Vagina (tissue), 2 donors: ENCODE measurements around the gene EBF3. TPM values are rescaled to one million over a fixed set of nuclear protein-coding genes. Genes with fewer than 3 reads are reported as not detected.

Source experiments
- DNase-seq, 2 donors: peaks; one replicate each; pipeline ENCODE4 v3.0.0-alpha.2; 2017; ENCODE audit errors: extremely low spot score in 2 of 2
- H3K27ac ChIP-seq: fragments of 200-600 bp; sonication (generic); one replicate; pipeline ENCODE4 v1.5.1; 2019
- H3K27me3 ChIP-seq: fragments of 200-600 bp; sonication (generic); one replicate; pipeline ENCODE4 v1.5.1; 2019
- H3K36me3 ChIP-seq, 2 donors: fragments of 200-600 bp; sonication (generic); one replicate each; pipeline ENCODE4 v1.5.1; 2017 to 2019
- H3K4me1 ChIP-seq: fragments of 200-600 bp; sonication (generic); one replicate; pipeline ENCODE4 v1.5.1; 2019
- H3K4me3 ChIP-seq, 2 donors: fragments of 200-600 bp; sonication (generic); 1 replicate in 1 of 2; 2 replicates in 1 of 2; pipeline ENCODE4 v1.5.1; 2016 to 2019
- H3K9me3 ChIP-seq: fragments of 200-600 bp; sonication (generic); one replicate; pipeline ENCODE4 v1.5.1; 2019
- CTCF ChIP-seq, 3 experiments: fragments of 450-650 bp in 2 of 3; fragments of 200-600 bp in 1 of 3; sonication (generic) in 1 of 3; IDR thresholded peaks; one replicate each; pipeline ENCODE4 v1.5.1; 2017 to 2019; ENCODE audit warnings: antibody characterized with exemption in 3 of 3, mild to moderate bottlenecking in 2 of 3, moderate library complexity in 2 of 3
- POLR2A ChIP-seq, 2 donors: fragments of 450-650 bp; IDR thresholded peaks; one replicate each; pipeline ENCODE4 v1.6.1; 2017; ENCODE audit warnings: antibody characterized with exemption in 2 of 2, mild to moderate bottlenecking in 2 of 2, moderate library complexity in 2 of 2
- POLR2AphosphoS5 ChIP-seq, 2 donors: sonication (generic); formaldehyde crosslinking; IDR thresholded peaks; one replicate each; pipeline ENCODE4 v1.9.0; 2017; ENCODE audit warnings: antibody characterized with exemption in 2 of 2, mild to moderate bottlenecking in 2 of 2, low read depth in 1 of 2; ENCODE audit not compliant: insufficient read depth in 1 of 2
- intact Hi-C: fragments of 100-400 bp; cut with DNase I; formaldehyde crosslinking; loops from one replicate; pipeline ENCODE4 v1.15.1; 2023
- total RNA-seq: library from RNA; depleted of rRNA; stranded (reverse); fragments of >200 nt; gene quantifications from one replicate; pipeline ENCODE4 v1.2.3, GENCODE V29; 2016

EBF3 gene
- total RNA-seq, 1 donor from 2014 or later: 10.6 TPM

GRCh38 chr10:129933456-129934092 is 30.5 kb downstream of the EBF3 start:
- H3K9me3 ChIP-seq: no peaks in the 10 kb centered on the region
- no peak for DNase-seq
- H3K36me3 ChIP-seq: no peaks in the 10 kb centered on the region
- H3K4me1 ChIP-seq: no peaks in the 10 kb centered on the region
- H3K4me3 ChIP-seq: no peak overlapping the region
- H3K27me3 ChIP-seq: no peaks in the 10 kb centered on the region
- no peak overlapping the region for H3K27ac ChIP-seq
- TF ChIP-seq CTCF (IDR thresholded peaks at IDR 0.05): no peak
- TF ChIP-seq POLR2A (IDR thresholded peaks at IDR 0.05): no peak
- no peak for TF ChIP-seq POLR2AphosphoS5 (IDR thresholded peaks at IDR 0.05; ENCODE audit: insufficient read depth in 1 of 2, low read depth in 1 of 2)
- intact Hi-C loops: no loop called here

GRCh38 chr10:129932751-129933433 is 31.2 kb downstream of the EBF3 start:
- Histone ChIP-seq H3K27ac (no peak overlapping the region), H3K36me3 (no peaks in the 10 kb centered on the region), H3K4me3 (no peak overlapping the region), H3K27me3 (no peaks in the 10 kb centered on the region), H3K9me3 (no peaks in the 10 kb centered on the region), H3K4me1 (no peaks in the 10 kb centered on the region)
- TF ChIP-seq POLR2AphosphoS5 (IDR thresholded peaks at IDR 0.05; ENCODE audit: insufficient read depth in 1 of 2, low read depth in 1 of 2): no peak
- TF ChIP-seq CTCF (IDR thresholded peaks at IDR 0.05): no peak
- no peak for TF ChIP-seq POLR2A (IDR thresholded peaks at IDR 0.05)
- intact Hi-C loops: no loop called here
- DNase-seq: no peak

GRCh38 chr10:129932182-129932581 is 31.9 kb downstream of the EBF3 start:
- TF ChIP-seq CTCF (IDR thresholded peaks at IDR 0.05): no peak
- no peaks in the 10 kb centered on the region for H3K4me1 ChIP-seq
- no peaks in the 10 kb centered on the region for H3K27me3 ChIP-seq
- H3K9me3 ChIP-seq: no peaks in the 10 kb centered on the region
- H3K4me3 ChIP-seq: no peak overlapping the region
- no peak overlapping the region for H3K27ac ChIP-seq
- intact Hi-C loops: no loop called here
- DNase-seq: no peak
- no peaks in the 10 kb centered on the region for H3K36me3 ChIP-seq

- no peaks in the 10 kb centered on the region for H3K27me3 ChIP-seq
- no peak for TF ChIP-seq POLR2AphosphoS5 (IDR thresholded peaks at IDR 0.05; ENCODE audit: insufficient read depth in 1 of 2, low read depth in 1 of 2)
- TF ChIP-seq POLR2A (IDR thresholded peaks at IDR 0.05): no peak
- no peak for TF ChIP-seq CTCF (IDR thresholded peaks at IDR 0.05)
- H3K36me3 ChIP-seq: no peaks in the 10 kb centered on the region
- intact Hi-C loops: no loop called here
- H3K4me3 ChIP-seq: no peak overlapping the region
- no peaks in the 10 kb centered on the region for H3K4me1 ChIP-seq
- no peaks in the 10 kb centered on the region for H3K9me3 ChIP-seq
- H3K27ac ChIP-seq: no peak overlapping the region
- DNase-seq: no peak
Observed at GRCh38 chr10:129929343-129930292, 34.5 kb downstream of the EBF3 start.
